Mesothelial cell of epicardium (in vitro differentiated cells): Measurements from ENCODE around the gene RBBP6. TPM values are rescaled to one million over a fixed set of nuclear protein-coding genes. Genes with fewer than 3 reads are reported as not detected.

Experiments
- DNase-seq, 2 experiments: peaks; one replicate each; pipeline ENCODE4 v3.0.0; 2021; ENCODE audit warnings: low spot score in 2 of 2; ENCODE audit not compliant: unreplicated experiment in 2 of 2
- H3K27ac Mint-ChIP-seq: 2 replicates; pipeline ENCODE4 v1.8.0; 2021; ENCODE audit warnings: mixed read lengths
- H3K27me3 Mint-ChIP-seq: 2 replicates; pipeline ENCODE4 v1.8.0; 2021; ENCODE audit warnings: low read depth, mixed read lengths
- H3K36me3 Mint-ChIP-seq: 2 replicates; pipeline ENCODE4 v1.8.0; 2021; ENCODE audit warnings: mixed read lengths
- H3K4me1 Mint-ChIP-seq: 2 replicates; pipeline ENCODE4 v1.8.0; 2021; ENCODE audit warnings: mixed read lengths
- H3K4me3 Mint-ChIP-seq: 2 replicates; pipeline ENCODE4 v1.8.0; 2021; ENCODE audit warnings: mild to moderate bottlenecking, moderate library complexity, mixed read lengths
- H3K9me3 Mint-ChIP-seq: 2 replicates; pipeline ENCODE4 v1.8.0; 2021; ENCODE audit warnings: mixed read lengths
- total RNA-seq: library from RNA; stranded (reverse); gene quantifications from 3 replicates; pipeline ENCODE4 v1.2.1, GENCODE V29; 2021
- TF ChIP-seq, protein P1 (sequence below): fragments of 200-600 bp; sonication (generic); IDR thresholded peaks from one replicate; pipeline ENCODE4 v1.5.0; 2021; ENCODE audit warnings: antibody characterized with exemption; ENCODE audit not compliant: unreplicated experiment

Gene RBBP6
- total RNA-seq, 1 donor from 2014 or later: 101 TPM

DNA sequence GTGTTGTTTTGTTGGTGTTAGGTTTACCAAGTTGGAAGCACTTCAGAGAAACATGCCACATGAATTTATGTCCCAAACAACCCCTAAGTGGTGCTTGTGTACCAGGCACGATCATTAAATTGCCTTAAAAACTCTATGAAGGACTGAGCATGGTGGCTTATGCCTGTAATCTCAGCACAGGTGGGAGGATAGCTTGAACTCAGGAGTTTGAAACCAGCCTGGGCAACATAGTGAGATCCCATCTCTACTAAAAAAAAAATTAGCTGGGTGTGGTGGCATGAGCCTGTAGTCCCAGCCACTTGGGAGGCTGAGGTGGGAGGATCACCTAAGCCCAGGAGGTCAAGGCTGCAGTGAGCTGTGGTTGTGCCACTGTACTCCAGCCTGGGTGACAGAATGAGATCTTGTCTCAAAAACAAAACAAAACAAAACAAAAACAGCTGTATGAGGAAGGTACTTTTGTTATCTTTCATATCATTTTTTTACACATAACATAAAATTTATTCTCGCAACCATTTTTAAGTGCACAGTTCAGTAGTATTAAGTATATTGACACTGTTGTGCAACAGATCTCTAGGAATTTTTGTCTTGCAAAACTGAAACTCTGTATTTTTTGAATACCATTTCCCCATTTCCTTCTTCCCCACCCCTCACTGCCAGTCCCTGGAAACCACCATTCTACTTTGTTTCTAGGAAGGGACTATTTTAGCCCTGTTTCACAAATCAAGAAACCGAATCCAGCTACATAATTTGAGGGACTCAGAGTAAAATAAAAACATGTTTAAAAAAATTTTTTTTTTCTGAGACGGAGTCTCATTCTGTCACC is 14.3 kb upstream of the RBBP6 start:
- H3K9me3 Mint-ChIP-seq: no peaks in the 10 kb centered on the region
- TF ChIP-seq, protein P1, sequence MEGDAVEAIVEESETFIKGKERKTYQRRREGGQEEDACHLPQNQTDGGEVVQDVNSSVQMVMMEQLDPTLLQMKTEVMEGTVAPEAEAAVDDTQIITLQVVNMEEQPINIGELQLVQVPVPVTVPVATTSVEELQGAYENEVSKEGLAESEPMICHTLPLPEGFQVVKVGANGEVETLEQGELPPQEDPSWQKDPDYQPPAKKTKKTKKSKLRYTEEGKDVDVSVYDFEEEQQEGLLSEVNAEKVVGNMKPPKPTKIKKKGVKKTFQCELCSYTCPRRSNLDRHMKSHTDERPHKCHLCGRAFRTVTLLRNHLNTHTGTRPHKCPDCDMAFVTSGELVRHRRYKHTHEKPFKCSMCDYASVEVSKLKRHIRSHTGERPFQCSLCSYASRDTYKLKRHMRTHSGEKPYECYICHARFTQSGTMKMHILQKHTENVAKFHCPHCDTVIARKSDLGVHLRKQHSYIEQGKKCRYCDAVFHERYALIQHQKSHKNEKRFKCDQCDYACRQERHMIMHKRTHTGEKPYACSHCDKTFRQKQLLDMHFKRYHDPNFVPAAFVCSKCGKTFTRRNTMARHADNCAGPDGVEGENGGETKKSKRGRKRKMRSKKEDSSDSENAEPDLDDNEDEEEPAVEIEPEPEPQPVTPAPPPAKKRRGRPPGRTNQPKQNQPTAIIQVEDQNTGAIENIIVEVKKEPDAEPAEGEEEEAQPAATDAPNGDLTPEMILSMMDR: no peak
- H3K36me3 Mint-ChIP-seq: no peaks in the 10 kb centered on the region
- H3K4me3 Mint-ChIP-seq: no peak overlapping the region
- no peaks in the 10 kb centered on the region for H3K27me3 Mint-ChIP-seq
- H3K4me1 Mint-ChIP-seq: peaks cover 18% of the 10 kb centered on the region
- no peak overlapping the region for H3K27ac Mint-ChIP-seq
- no peak for DNase-seq

DNA sequence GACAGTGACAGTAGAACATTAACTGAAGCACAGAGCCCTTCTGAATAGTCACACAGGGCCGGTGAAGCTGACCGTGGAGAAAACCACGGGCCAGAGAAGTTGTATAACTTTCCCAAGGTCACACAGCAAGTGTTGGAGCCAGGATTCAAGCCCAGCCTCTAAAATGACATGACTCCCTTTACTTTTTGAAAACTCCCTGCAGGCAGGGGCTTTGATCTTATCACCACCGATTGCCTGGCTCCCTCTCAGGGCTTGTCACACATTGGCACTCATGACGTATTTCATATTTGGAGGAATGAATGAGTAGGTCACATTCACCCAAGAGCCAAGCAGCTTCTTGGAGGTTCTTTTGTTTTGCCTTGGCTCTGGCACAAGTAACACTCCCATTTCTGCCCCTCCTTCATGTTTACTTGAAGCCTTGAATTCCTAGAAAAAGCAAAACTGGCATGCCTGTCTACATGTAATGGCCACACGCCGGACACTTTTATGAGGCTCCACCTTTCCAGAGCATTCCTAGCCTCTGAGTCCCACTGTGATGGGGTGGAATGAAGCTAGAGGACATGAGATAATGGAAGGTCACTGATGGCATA is 13.3 kb upstream of the RBBP6 start:
- Mint-ChIP-seq H3K9me3 (no peaks in the 10 kb centered on the region), H3K36me3 (no peaks in the 10 kb centered on the region), H3K27me3 (no peaks in the 10 kb centered on the region), H3K4me1 (peaks cover 18% of the 10 kb centered on the region), H3K4me3 (no peak overlapping the region), H3K27ac (peak overlapping the region; percentile 71)
- peak in 1 of 2 experiments; percentile 24 for DNase-seq
- TF ChIP-seq, protein P1: no peak

DNA sequence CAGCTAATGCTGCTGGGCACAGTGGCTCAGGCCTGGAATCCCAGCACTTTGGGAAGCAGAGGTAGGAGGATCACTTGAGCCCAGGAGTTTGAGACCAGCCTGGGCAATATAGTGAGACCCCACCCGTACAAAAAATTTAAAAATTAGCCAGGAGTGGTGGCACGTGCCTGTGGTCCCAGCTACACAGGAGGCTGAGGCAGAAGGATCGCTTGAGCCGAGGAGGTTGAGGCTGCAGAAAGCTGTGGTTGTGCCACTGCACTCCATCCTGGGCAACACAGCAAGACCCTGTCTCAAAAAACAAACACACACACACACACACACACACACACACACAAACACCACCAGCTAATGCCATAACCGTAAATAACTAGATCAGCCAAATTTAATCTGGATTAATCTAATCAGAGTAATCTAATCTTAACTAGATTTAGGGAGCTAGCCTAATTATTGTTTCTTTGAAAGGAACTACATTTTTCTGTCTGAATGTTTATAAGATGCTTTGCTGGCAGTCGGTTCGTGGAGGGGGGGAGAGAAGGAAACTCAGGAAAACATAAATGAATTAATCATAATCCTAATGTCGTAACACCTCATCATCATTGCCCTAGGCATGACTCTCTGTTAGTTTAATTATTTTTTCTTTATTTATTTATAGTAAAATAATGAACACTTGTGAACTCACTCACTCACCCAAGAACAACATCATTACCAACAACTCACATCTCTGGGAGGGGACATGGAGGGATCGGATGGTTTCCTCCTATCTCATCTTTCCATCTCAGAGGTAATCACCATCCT is 12.5 kb upstream of the RBBP6 start:
- Mint-ChIP-seq H3K27me3 (no peaks in the 10 kb centered on the region), H3K4me1 (peaks cover 18% of the 10 kb centered on the region), H3K9me3 (no peaks in the 10 kb centered on the region), H3K27ac (no peak overlapping the region), H3K36me3 (no peaks in the 10 kb centered on the region), H3K4me3 (no peak overlapping the region)
- TF ChIP-seq, protein P1: no peak
- DNase-seq: peak in 1 of 2 experiments; percentile 17

DNA sequence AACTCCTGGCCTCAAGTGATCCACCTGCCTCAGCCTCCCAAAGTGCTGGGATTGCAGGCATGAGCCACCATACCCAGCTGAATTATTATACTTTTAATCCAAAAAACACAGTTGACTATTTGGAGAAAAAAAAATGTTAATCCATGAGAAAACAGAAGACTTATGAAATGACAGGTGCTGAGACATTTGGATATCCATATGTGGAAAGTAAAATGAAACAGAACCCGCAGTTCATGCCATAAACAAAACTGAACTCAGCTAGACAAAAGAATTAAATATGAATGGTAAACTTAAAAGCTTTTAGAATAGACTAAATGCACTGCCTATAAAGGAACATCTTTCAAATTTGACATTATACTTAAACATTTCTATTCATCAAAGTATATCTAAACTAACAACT is 8.2 kb upstream of the RBBP6 start:
- no peak for DNase-seq
- no peak overlapping the region for H3K27ac Mint-ChIP-seq

DNA sequence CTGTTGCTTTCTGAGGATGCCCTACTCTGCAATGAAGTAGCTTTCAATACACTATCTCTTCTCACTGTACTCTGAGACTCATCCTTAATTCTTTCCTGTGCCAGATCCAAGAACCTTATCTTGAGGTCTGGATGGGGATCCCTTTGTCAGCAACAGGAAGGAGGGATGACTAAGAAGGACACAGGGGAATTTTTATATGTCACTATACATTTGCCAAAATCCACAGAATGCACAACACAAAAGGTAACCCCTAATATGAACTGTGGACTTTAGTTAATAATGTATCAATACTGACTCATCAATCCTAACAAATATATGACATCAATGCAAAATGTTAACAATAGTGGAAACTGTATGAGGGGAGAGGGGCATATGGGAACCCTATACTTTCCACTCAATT is 4.7 kb upstream of the RBBP6 start:
- peaks cover 2% of the 10 kb centered on the region for H3K36me3 Mint-ChIP-seq
- no peaks in the 10 kb centered on the region for H3K9me3 Mint-ChIP-seq
- no peak overlapping the region for H3K4me3 Mint-ChIP-seq
- DNase-seq: no peak
- TF ChIP-seq, protein P1: no peak
- H3K27ac Mint-ChIP-seq: no peak overlapping the region
- H3K27me3 Mint-ChIP-seq: no peaks in the 10 kb centered on the region
- no peaks in the 10 kb centered on the region for H3K4me1 Mint-ChIP-seq

More for the DNA sequence above, 8.2 kb upstream of the RBBP6 start:
- peaks cover 2% of the 10 kb centered on the region for H3K4me1 Mint-ChIP-seq
- H3K4me3 Mint-ChIP-seq: no peak overlapping the region
- no peaks in the 10 kb centered on the region for H3K36me3 Mint-ChIP-seq
- no peaks in the 10 kb centered on the region for H3K9me3 Mint-ChIP-seq
- no peaks in the 10 kb centered on the region for H3K27me3 Mint-ChIP-seq
- TF ChIP-seq, protein P1: no peak
